Neural progenitor cell (in vitro differentiated cells): ENCODE data around the gene FGFRL1. TPM values are rescaled to one million over a fixed set of nuclear protein-coding genes. Genes with fewer than 3 reads are reported as not detected.
A peak's percentile ranks its signal among the peaks of the same experiment; 100 is the strongest.

ENCODE experiments used
- DNase-seq: peaks from one replicate; pipeline ENCODE4 v3.0.0-alpha.2; 2016; ENCODE audit warnings: low spot score
- H2AFZ ChIP-seq: fragments of 200-600 bp; sonication (generic); replicated peaks from 2 replicates; pipeline ENCODE4 v1.6.1; 2016; ENCODE audit warnings: antibody characterized with exemption
- H3F3A ChIP-seq: fragments of 200-600 bp; sonication (generic); 2 replicates; pipeline ENCODE4 v1.6.1; 2016; ENCODE audit warnings: antibody characterized with exemption, low read depth
- H3K27ac ChIP-seq: fragments of 200-600 bp; sonication (generic); 2 replicates; pipeline ENCODE4 v1.5.1; 2016; ENCODE audit warnings: mild to moderate bottlenecking
- H3K27me3 ChIP-seq: fragments of 200-600 bp; sonication (generic); 2 replicates; pipeline ENCODE4 v1.6.1; 2016; ENCODE audit warnings: mild to moderate bottlenecking, moderate library complexity
- H3K36me3 ChIP-seq: fragments of 200-600 bp; sonication (generic); 2 replicates; pipeline ENCODE4 v1.5.1; 2016
- H3K4me1 ChIP-seq: fragments of 200-600 bp; sonication (generic); 2 replicates; pipeline ENCODE4 v1.6.1; 2016; ENCODE audit warnings: mixed run types
- H3K4me2 ChIP-seq: fragments of 200-600 bp; sonication (generic); 2 replicates; pipeline ENCODE4 v1.6.1; 2016
- H3K4me3 ChIP-seq: fragments of 200-600 bp; sonication (generic); 2 replicates; pipeline ENCODE4 v1.5.1; 2016
- H3K79me2 ChIP-seq: fragments of 200-600 bp; sonication (generic); 2 replicates; pipeline ENCODE4 v1.6.1; 2016; ENCODE audit warnings: low read depth
- H3K9ac ChIP-seq: fragments of 200-600 bp; sonication (generic); 2 replicates; pipeline ENCODE4 v1.6.1; 2016
- H3K9me3 ChIP-seq: fragments of 200-600 bp; sonication (generic); 2 replicates; pipeline ENCODE4 v1.5.1; 2016; ENCODE audit warnings: low read depth
- H4K20me1 ChIP-seq: fragments of 200-600 bp; sonication (generic); 2 replicates; pipeline ENCODE4 v1.6.1; 2016; ENCODE audit warnings: low read depth
- H3K27ac Mint-ChIP-seq: 3 replicates; pipeline ENCODE4 v1.8.0; 2021; ENCODE audit warnings: mixed read lengths
- H3K27me3 Mint-ChIP-seq: 2 replicates; pipeline ENCODE4 v1.8.0; 2022; ENCODE audit warnings: low read depth, mild to moderate bottlenecking, inconsistent platforms, moderate library complexity, mixed read lengths; ENCODE audit not compliant: insufficient read depth
- H3K36me3 Mint-ChIP-seq: 3 replicates; pipeline ENCODE4 v1.8.0; 2021; ENCODE audit warnings: mixed read lengths
- H3K4me1 Mint-ChIP-seq: 3 replicates; pipeline ENCODE4 v1.8.0; 2021; ENCODE audit warnings: mixed read lengths
- H3K4me3 Mint-ChIP-seq: 3 replicates; pipeline ENCODE4 v1.8.0; 2021; ENCODE audit warnings: mild to moderate bottlenecking, moderate library complexity, mixed read lengths
- H3K9me3 Mint-ChIP-seq: 3 replicates; pipeline ENCODE4 v1.8.0; 2020; ENCODE audit warnings: mixed read lengths
- CTCF ChIP-seq: fragments of 200-600 bp; sonication (generic); IDR thresholded peaks from 2 replicates; pipeline ENCODE4 v1.5.1; 2017; ENCODE audit warnings: antibody characterized with exemption, mild to moderate bottlenecking
- EZH2 ChIP-seq: fragments of 200-600 bp; sonication (generic); IDR thresholded peaks from 2 replicates; pipeline ENCODE4 v1.6.1; 2017; ENCODE audit warnings: antibody characterized with exemption, mild to moderate bottlenecking, moderate library complexity
- EZH2phosphoT487 ChIP-seq: fragments of 200-600 bp; sonication (generic); IDR thresholded peaks from 2 replicates; pipeline ENCODE4 v1.6.1; 2017; ENCODE audit warnings: antibody characterized with exemption
- total RNA-seq: library from RNA; depleted of rRNA; stranded (reverse); fragments of >200 nt; gene quantifications from 2 replicates; pipeline ENCODE4 v1.2.3, GENCODE V29; 2015; ENCODE audit warnings: low replicate concordance

The FGFRL1 gene
- total RNA-seq, 1 donor from 2014 or later, result 9.6 TPM

- H3F3A ChIP-seq, result peaks cover 21% of the 10 kb centered on the region
- H3K9me3 ChIP-seq, result no peaks in the 10 kb centered on the region
- H3K27me3 Mint-ChIP-seq, result peaks cover 21% of the 10 kb centered on the region
- H3K79me2 ChIP-seq, result no peaks in the 10 kb centered on the region
- H3K4me1 Mint-ChIP-seq, result peaks cover 41% of the 10 kb centered on the region
- H3K27ac Mint-ChIP-seq, result peak overlapping the region; percentile 64
- H2AFZ ChIP-seq, result no peak overlapping the region
- H3K9me3 Mint-ChIP-seq, result peaks cover 3% of the 10 kb centered on the region
- no peak overlapping the region for H3K4me3 ChIP-seq
- no peak overlapping the region for H3K9ac ChIP-seq
- peak overlapping the region; percentile 67 for H3K4me3 Mint-ChIP-seq
- H3K27ac ChIP-seq, result no peak overlapping the region
- H3K36me3 ChIP-seq, result no peaks in the 10 kb centered on the region
- peaks cover 40% of the 10 kb centered on the region for H3K4me1 ChIP-seq
- no peak overlapping the region for H3K4me2 ChIP-seq
- no peaks in the 10 kb centered on the region for H4K20me1 ChIP-seq
- TF ChIP-seq CTCF (no peak), EZH2 (no peak), EZH2phosphoT487 (no peak)
- peaks cover 24% of the 10 kb centered on the region for H3K27me3 ChIP-seq
- no peaks in the 10 kb centered on the region for H3K36me3 Mint-ChIP-seq
- DNase-seq, result no peak
Measured at GRCh38 chr4:1040344-1041146, 29.1 kb downstream of the FGFRL1 start.

GRCh38 chr4:1041147-1041935 lies 29.9 kb downstream of the FGFRL1 start:
- no peak for TF ChIP-seq EZH2
- no peak for TF ChIP-seq EZH2phosphoT487
- TF ChIP-seq CTCF, result no peak
- H3K27me3 Mint-ChIP-seq, result peaks cover 19% of the 10 kb centered on the region
- H2AFZ ChIP-seq, result peak overlapping the region; percentile 75
- no peaks in the 10 kb centered on the region for H3K36me3 ChIP-seq
- no peaks in the 10 kb centered on the region for H4K20me1 ChIP-seq
- peak overlapping the region; percentile 71 for H3K4me2 ChIP-seq
- peaks cover 31% of the 10 kb centered on the region for H3K27me3 ChIP-seq
- peaks cover 21% of the 10 kb centered on the region for H3F3A ChIP-seq
- peaks cover 36% of the 10 kb centered on the region for H3K4me1 ChIP-seq
- peak overlapping the region; percentile 86 for H3K27ac Mint-ChIP-seq
- H3K9me3 ChIP-seq, result no peaks in the 10 kb centered on the region
- DNase-seq, result peak; percentile 89
- H3K4me1 Mint-ChIP-seq, result peaks cover 42% of the 10 kb centered on the region
- H3K27ac ChIP-seq, result no peak overlapping the region
- H3K79me2 ChIP-seq, result no peaks in the 10 kb centered on the region
- H3K36me3 Mint-ChIP-seq, result no peaks in the 10 kb centered on the region
- H3K9ac ChIP-seq, result no peak overlapping the region
- peak overlapping the region; percentile 67 for H3K4me3 Mint-ChIP-seq
- H3K4me3 ChIP-seq, result no peak overlapping the region
- peaks cover 3% of the 10 kb centered on the region for H3K9me3 Mint-ChIP-seq

GRCh38 chr4:1041936-1042330 lies 30.5 kb downstream of the FGFRL1 start:
- Histone ChIP-seq H3K4me1 (peaks cover 30% of the 10 kb centered on the region), H3K36me3 (no peaks in the 10 kb centered on the region), H3K4me2 (peak overlapping the region; percentile 71), H3K27me3 (peaks cover 34% of the 10 kb centered on the region), H4K20me1 (no peaks in the 10 kb centered on the region), H3F3A (peaks cover 24% of the 10 kb centered on the region), H3K9me3 (no peaks in the 10 kb centered on the region), H3K9ac (no peak overlapping the region), H2AFZ (peak overlapping the region; percentile 75), H3K79me2 (no peaks in the 10 kb centered on the region), H3K27ac (no peak overlapping the region), H3K4me3 (no peak overlapping the region)
- no peak for DNase-seq
- H3K27me3 Mint-ChIP-seq, result peaks cover 22% of the 10 kb centered on the region
- peaks cover 2% of the 10 kb centered on the region for H3K36me3 Mint-ChIP-seq
- peaks cover 45% of the 10 kb centered on the region for H3K4me1 Mint-ChIP-seq
- peak overlapping the region; percentile 67 for H3K4me3 Mint-ChIP-seq
- no peak for TF ChIP-seq EZH2phosphoT487
- no peak for TF ChIP-seq CTCF
- TF ChIP-seq EZH2, result no peak
- peak overlapping the region; percentile 86 for H3K27ac Mint-ChIP-seq
- H3K9me3 Mint-ChIP-seq, result peaks cover 5% of the 10 kb centered on the region
